ENCODE data around the gene ARHGEF9. TPM values are rescaled to one million over a fixed set of nuclear protein-coding genes. Genes with fewer than 3 reads are reported as not detected.
"Not testable (repeated sequence)": the region's sequence is repeated elsewhere in the genome, so short reads cannot be mapped to it uniquely, and the experiment has no call there.

ARHGEF9 gene
- 7.4 and 7.9 TPM in 2 replicates for total RNA-seq

- no peak within 1 kb of the TSS for H3K4me3 ChIP-seq (ENCODE audit: low read depth, low read length)
These were observed at the start of gene ARHGEF9 for GRCh38 chrX:63784902-63785707. Gene ARHGEF9 (minus strand): TSS chrX:63785214. CDS start chrX:63785145, 69 bp downstream.

GRCh38 chrX:63825446-63825845, 40.4 kb upstream of the ARHGEF9 start:
- H3K4me3 ChIP-seq (ENCODE audit: low read depth, low read length); H3K27me3 ChIP-seq (ENCODE audit: control insufficient read depth, insufficient read depth, low read length); H3K36me3 ChIP-seq (ENCODE audit: control insufficient read depth, insufficient read depth, low read length); DNase-seq (ENCODE audit: low read depth); FAIRE-seq: not testable (repeated sequence)

More at GRCh38 chrX:63784902-63785707, at the start of gene ARHGEF9:
- Histone ChIP-seq H3K27me3 (ENCODE audit: control insufficient read depth, insufficient read depth, low read length) (no peaks in the 10 kb centered on the region), H3K36me3 (ENCODE audit: control insufficient read depth, insufficient read depth, low read length) (no peaks in the 10 kb centered on the region)
- DNase-seq (ENCODE audit: low read depth) (no peak), FAIRE-seq (no peak)
- no peak for TF ChIP-seq CTCF (IDR thresholded peaks at IDR 0.05; ENCODE audit: insufficient read depth, low read length, severe bottlenecking)

GRCh38 chrX:63818156-63818555, 33.1 kb upstream of the ARHGEF9 start:
- Histone ChIP-seq H3K27me3 (ENCODE audit: control insufficient read depth, insufficient read depth, low read length) (no peaks in the 10 kb centered on the region), H3K36me3 (ENCODE audit: control insufficient read depth, insufficient read depth, low read length) (no peaks in the 10 kb centered on the region), H3K4me3 (ENCODE audit: low read depth, low read length) (no peak overlapping the region)
- DNase-seq (ENCODE audit: low read depth), result no peak
- no peak for TF ChIP-seq CTCF (IDR thresholded peaks at IDR 0.05; ENCODE audit: insufficient read depth, low read length, severe bottlenecking)
- FAIRE-seq, result no peak

DNA sequence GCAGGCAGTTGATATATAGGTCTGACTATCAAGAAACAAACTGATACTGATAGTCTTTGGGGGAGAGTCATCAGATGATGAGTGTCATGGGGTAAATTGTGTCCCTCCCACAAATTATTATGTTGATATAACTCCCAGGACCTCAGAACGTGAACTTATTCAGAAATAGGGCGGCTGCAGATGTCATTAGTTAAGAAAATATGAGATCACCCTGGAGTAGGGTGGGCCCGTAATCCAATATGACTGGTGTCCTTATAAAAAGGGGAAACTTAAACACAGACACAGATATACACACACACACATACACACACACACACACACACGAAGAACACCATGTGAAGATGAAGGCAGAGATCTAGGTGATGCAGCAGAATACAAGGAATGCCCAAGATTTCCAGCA, 32.7 kb upstream of the ARHGEF9 start:
- FAIRE-seq, result no peak
- Histone ChIP-seq H3K36me3 (ENCODE audit: control insufficient read depth, insufficient read depth, low read length) (no peaks in the 10 kb centered on the region), H3K4me3 (ENCODE audit: low read depth, low read length) (no peak overlapping the region), H3K27me3 (ENCODE audit: control insufficient read depth, insufficient read depth, low read length) (no peaks in the 10 kb centered on the region)
- TF ChIP-seq CTCF (IDR thresholded peaks at IDR 0.05; ENCODE audit: insufficient read depth, low read length, severe bottlenecking), result no peak
- DNase-seq (ENCODE audit: low read depth), result no peak

DNA sequence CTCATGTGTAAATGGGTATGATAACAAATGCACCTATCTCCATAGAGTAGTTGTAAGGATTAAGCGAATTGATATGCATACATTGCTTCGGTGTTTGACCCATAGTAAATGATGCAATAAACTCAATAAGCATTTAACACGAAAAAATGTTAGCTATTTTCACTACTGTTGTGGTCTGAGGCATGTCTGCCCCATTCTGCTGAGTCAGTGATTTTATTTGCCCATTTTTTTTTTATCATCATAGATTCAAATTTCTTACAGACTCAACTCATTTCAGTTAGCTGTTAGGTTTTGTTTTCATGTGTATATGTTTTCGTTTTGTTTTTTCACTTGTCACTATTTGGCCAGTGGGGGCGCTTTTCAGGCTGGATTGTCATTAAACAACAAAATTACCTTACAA, 27.8 kb upstream of the ARHGEF9 start:
- DNase-seq (ENCODE audit: low read depth) (no peak), FAIRE-seq (no peak)
- H3K27me3 ChIP-seq (ENCODE audit: control insufficient read depth, insufficient read depth, low read length), result no peaks in the 10 kb centered on the region
- TF ChIP-seq CTCF (IDR thresholded peaks at IDR 0.05; ENCODE audit: insufficient read depth, low read length, severe bottlenecking), result no peak
- no peaks in the 10 kb centered on the region for H3K36me3 ChIP-seq (ENCODE audit: control insufficient read depth, insufficient read depth, low read length)
- no peak overlapping the region for H3K4me3 ChIP-seq (ENCODE audit: low read depth, low read length)

- Histone ChIP-seq H3K36me3 (ENCODE audit: control insufficient read depth, insufficient read depth, low read length) (no peaks in the 10 kb centered on the region), H3K27me3 (ENCODE audit: control insufficient read depth, insufficient read depth, low read length) (no peaks in the 10 kb centered on the region), H3K4me3 (ENCODE audit: low read depth, low read length) (no peak overlapping the region)
- no peak for DNase-seq (ENCODE audit: low read depth)
- no peak for FAIRE-seq
- TF ChIP-seq CTCF (IDR thresholded peaks at IDR 0.05; ENCODE audit: insufficient read depth, low read length, severe bottlenecking), result no peak
These were observed 25.7 kb upstream of the ARHGEF9 start for GRCh38 chrX:63810746-63811145.
